ENCODE data around the gene ADAP1.

ADAP1 gene

DNA sequence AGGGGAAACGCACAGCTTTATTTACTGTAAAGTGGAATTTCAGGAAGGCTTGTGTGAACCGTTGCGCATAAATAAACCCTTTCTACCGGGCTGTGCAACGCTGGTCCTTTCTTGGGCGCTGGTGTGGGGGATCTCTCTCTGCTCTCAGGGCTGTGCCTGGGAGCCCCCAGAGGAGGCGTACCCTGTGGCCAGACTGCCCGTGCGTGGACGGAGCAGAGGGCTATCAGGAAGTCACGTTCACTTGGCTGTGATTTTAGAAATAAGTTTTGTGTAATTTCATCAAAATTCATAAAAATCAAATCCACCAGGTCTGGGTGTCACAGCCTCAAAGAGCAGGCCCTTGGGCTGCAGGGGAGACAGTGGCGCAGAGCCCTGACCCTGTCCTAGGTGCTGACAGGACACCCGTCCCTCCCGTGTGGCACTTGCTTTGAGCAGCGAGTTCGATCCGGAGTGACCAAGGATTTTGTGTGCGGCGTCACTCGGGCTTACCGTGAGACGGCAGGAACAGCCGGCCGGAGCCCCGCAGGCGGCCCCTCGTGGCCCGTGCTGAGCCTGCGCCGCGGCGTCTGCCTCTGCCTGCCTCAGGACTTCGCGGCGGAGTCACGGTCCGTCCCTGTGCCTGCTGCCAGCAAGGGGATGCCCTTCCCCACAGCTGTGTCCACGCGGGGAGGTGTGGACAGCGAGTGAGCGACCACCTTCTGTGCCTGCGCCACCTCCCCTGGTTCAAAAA, 58.0 kb downstream of the ADAP1 start:
- no peak for DNase-seq

DNA sequence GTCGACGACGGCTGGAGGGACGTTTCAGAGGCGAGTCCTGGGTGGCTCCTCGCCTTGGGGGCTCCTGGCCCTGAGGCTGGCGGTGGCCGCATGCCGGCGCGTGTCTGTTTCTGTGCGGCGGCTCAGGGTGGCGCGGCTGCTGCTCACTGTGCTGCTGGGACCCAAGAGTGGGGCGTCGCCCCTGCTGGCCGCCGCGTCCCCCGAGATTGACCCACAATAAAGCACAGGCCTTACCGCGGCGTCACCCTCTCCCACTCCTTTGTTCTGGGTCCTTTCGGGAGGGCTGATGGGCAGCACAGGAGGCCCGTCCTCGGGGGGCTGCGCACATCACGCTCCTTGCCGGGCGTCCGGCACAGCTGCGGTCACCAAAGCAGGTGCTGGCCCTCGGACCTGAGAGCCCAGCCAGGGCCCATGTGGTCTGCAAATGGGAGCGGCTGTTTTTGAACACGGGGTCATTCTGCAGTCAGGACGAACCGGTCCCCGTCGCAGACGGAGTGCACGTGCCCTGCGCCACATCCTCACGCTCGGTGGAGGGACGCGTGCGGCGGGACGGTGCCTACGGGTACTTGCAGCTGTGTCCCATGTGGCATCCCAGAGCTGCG, 58.9 kb downstream of the ADAP1 start:
- no peak for DNase-seq

DNA sequence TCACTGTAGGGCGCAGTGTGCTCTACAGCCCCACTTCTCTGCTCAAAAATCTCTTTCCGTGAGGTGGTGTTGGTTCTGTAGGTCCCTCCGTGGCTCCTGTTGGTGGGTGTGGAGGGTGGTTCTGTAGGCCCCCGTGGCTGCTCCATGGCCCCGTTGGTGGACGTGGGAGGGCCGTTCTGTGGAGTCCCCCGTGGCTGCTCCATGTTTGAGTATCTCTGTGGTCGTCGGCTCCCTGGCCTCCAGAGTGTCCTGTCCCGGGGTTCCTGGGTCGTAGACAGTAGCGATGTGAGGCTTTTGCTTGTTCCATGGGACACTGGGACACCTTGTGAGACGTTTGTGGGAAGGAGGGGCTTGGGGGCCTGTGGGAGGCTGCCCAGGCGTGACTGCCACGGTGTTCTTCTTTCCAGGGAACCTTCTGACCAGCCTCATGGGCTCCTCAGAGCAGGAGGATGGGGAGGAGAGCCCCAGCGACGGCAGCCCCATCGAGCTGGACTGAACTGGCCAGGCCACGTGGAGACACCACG, 59.5 kb downstream of the ADAP1 start:
- DNase-seq, result no peak

DNA sequence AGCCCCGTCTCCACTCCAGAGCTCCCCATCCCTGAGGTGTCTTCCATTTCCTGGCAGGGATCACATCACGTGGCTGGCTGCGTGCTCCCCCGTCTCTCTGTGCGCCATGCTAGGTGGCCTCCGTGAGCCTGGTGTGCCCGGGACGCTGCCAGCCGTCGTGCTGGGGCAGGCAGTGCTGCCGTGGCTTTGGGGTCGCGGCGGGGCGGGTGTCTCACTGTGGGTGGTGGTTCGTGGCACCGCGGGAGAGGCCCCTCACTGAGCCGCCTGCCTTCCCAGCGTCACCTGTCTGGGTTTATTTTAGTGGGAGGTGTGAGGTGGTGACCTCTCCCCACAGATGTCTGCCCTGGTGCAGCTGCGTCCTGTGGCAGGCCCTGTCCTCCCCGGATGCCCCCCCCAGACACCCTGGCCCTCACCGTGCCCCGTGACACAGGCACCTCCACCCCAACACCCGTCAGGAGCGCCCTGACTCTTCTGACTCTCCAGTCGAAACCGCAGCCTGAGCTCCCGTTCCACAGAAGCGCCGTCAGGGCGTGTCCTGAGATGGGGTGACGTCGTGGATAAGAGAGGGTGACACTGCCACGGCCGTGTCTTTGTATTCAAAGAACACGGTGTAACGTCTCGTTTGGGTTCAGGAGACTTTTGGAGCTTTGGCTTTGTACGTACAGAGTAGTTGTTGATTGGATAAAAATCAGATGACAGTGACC, 60.2 kb downstream of the ADAP1 start:
- DNase-seq, result no peak

DNA sequence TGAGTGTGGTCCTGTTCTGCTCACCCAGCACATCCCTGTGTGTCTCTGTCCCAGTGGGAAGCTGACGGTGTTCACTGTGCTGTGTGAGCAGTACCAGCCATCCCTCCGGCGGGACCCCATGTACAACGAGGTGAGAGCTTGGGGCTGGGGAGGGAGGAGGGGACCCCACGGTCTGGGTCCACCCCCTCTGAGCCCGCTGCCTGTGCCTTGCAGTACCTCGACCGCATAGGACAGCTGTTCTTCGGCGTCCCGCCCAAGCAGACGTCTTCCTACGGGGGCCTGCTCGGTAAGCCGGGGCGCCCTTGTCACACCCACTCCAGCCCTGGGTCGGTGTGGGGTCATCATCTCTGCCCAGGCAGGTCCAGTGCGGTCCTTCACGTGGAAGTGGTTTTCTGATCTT, 60.8 kb downstream of the ADAP1 start:
- DNase-seq, result no peak

DNA sequence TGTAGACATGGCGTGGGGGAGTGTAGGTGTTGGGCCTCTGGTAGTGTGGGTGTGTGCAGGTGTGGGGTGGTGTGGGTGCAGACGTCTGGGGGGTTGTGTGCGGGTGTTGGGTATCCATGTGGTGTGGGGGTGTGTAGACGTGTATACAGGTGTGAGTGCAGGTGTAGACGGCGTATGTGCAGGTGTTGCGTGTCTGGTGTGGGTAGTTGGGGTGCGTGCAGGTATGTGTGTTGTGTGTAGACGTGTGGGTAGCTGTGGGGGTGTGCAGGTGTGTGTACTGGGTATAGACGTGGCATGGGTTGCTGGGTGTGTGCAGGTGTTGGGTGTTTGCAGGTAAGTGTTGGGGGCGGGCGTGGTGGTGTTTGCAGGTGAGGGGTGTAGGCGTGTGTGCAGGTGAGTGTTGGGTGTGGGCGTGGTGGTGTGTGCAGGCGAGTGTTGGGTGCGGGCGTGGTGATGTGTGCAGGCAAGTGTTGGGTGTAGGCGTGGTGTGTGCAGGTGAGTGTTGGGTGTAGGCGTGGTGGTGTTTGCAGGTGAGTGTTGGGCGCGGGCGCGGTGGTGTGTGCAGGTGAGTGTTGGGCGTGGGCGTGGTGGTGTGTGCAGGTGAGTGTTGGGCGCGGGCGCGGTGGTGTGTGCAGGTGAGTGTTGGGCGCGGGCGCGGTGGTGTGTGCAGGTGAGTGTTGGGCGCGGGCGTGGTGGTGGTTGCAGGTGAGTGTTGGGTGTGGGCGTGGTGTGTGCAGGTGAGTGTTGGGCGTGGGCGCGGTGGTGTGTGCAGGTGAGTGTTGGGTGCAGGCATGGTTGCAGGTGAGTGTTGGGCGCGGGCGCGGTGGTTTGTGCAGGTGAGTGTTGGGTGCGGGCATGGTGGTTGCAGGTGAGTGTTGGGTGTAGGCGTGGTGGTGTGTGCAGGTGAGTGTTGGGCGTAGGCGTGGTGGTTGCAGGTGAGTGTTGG, 61.6 kb downstream of the ADAP1 start:
- no peak for DNase-seq

DNA sequence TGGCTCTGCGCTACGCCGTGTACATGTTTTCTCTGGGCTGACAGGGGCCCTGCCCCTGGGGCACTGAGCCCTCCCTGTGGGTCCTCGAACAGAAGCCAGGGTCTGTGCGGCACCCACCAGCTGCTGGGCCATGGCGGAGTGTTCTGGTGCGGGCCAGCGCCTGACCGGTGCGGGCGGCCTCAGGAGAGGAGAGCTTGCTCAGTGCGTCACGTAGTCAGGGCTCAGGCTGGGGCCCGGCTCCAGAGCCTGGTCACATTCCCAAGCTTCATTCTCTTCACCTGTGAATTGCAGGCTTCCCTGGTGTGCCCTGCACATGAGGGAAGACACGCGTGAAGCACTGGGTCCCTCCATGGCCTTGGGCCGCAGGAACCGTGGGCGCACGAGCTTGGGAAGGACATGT, 62.7 kb downstream of the ADAP1 start:
- no peak for DNase-seq

DNA sequence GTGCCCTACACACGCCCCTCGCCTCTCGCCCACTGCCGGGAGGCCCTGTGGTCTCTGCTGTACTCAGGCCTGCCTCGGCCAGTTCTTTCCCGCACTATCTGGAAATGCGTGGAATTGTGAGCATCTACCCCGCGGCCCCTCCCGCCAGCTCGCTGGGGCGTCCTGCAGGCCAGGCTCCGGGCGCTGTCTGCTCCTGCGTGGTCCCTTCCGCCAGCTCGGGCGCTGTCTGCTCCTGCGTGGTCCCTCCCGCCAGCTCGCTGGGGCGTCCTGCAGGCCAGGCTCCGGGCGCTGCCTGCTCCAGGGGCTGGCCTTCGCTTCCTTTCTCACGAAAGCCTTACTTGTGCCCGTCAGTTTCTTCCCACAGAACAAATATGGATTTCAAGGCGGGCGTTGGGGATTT, 63.2 kb downstream of the ADAP1 start:
- no peak for DNase-seq

DNA sequence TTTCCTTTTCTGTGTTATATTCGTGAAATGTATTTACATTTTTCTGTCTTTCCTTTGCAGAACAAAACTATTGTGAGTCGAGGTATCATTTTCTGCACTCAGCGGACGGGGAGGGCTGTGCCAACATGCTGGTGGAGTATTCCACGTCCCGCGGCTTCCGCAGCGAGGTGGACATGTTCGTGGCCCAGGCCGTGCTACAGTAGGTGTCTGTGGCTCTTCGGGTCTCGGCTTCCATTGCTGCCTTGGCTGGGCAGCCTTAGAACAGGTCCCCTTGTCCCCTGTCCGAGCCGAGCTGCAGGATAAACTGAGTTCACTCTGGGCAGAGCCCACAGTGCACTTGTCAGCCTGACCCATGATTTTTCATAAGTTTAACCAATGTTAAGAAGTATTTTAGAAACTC, 63.6 kb downstream of the ADAP1 start:
- no peak for DNase-seq

DNA sequence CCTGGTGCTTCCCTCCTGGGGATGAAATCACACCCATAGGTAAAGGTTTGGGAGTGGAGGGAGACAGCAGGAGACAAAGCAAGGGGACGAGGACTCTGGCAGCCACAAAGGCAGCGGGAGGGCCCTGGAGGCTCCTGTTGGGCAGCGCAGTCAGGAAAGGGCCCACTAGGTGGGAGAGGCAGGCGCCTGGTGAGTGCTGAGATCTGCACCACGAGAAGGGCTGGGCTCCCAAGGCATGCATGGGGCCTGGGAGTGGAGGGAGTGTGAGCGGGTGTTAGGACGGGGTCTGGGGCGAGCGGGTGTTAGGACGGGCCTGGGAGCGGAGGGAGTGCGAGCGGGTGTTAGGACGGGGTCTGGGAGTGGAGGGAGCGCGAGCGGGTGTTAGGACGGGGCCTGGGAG, 65.1 kb downstream of the ADAP1 start:
- no peak for DNase-seq

DNA sequence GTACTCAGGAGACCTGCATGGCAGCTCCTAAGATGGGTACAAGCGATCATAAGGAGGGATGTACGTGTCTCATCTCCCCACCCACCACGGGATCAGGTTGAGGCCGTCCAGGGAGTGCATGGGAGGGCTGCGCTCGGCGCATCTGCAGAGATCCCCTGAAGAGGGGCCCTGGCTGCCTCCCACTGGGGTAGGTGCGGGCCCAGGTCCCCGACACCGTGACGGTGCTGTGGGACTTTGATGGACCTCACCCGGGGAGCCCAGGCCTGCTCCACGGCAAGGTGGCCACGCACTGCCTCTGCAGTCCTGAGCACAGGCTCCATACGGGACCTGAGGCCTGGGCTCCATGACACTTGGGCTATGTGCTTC, 65.5 kb downstream of the ADAP1 start:
- DNase-seq, result no peak

DNA sequence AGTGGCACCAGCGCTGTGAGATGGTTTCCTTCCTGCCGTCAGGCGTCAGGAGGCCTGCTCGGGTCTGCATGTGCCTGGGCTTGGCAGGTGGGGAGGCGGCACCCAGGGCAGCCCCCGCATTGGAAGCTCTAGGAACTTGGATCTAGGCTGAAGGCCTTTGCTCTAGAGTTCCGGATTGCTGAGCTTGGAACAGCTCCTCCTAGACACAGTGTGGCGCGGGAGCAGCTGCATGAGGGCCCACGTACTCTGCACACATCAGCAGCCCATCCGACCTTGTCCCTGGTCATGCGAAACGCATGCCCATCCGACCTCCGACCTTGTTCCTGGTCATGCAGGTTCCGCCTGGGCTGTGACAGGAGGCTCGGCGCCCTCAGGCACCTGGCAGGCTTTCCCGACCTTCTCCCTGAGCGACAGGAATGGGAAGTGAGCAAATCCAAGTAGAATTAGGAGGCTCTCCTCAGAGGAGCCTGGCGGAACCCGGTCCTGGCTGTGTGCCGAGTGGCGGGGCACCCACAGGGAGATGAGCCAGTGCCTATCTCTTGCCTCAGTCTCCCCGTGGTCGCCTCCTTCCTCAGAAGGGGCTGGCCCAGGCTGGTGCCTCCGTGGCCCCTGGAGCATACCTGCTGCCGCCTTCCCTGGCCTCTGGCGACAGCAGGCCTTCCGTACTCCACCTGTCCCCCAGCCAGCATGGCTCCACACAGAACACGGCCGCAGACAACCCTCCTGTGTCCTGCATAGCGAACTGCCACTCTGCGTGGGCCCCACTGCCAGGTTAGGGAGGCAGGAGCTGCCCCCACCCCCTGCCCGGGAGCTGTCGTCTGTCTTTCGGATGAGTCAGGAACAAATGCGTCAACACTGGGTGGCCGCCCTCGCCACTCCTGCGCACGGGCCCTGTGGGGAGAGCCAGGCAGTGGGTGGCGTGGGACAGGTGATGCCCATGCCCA, 66.1 kb downstream of the ADAP1 start:
- DNase-seq, result peak in 2 of 51 donors; percentile 24 to 59

DNA sequence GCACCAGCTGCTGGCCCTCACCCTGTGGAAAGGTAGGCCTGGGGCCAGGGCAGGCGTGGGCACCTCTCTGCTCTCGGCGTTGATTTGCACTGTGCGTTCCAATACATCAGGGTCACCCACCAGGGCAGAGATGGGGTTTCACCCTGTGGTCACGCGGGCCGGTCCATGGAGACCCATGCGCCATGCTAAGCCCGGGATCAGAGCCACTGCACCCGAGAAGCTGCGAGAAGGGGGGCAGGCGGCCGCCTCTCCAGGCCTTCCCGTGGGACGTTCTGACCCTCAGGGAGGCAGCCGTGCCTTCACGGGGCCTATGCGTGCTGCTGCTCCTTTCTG, 67.0 kb downstream of the ADAP1 start:
- no peak for DNase-seq

DNA sequence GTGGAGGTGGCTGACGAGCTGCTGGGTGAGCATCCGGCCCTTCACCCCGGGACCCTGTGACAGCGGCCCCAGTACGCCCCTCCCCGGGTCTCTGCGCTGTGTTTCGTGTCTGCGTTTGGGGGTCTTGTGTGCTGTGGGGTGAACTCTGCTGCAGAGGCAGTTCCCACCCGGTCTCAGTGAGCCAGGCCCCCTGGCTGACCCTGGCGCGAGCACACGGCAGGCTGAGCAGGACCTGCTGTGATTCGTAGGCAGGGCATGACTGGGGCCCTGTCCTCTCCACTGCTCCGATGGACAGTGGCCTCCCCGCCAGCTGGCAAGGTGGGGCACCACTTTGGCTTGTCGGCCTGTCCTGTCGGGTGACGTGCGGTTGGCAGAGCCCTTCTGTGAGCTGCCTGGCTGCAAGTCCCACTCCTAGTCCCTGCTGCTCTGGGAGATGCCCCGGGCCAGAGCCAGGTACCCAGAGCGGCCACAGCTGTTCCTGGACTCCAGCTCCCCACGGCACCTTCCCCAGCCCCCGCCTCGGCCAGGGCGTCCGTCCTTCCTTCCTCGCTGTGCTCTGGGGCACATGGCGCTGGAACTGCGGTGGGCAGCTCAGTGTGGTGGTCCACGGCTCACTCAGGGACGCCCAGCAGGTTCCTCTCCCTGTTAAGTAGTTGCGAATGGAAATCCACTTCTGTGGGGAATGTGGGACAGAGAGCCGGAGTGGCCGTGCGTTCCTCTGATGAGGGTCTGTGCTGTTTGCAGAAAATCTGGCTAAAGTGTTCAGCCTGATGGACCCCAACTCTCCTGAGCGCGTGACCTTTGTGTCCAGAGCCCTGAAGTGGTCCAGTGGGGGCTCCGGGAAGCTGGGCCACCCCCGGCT, 67.6 kb downstream of the ADAP1 start:
- no peak for DNase-seq

DNA sequence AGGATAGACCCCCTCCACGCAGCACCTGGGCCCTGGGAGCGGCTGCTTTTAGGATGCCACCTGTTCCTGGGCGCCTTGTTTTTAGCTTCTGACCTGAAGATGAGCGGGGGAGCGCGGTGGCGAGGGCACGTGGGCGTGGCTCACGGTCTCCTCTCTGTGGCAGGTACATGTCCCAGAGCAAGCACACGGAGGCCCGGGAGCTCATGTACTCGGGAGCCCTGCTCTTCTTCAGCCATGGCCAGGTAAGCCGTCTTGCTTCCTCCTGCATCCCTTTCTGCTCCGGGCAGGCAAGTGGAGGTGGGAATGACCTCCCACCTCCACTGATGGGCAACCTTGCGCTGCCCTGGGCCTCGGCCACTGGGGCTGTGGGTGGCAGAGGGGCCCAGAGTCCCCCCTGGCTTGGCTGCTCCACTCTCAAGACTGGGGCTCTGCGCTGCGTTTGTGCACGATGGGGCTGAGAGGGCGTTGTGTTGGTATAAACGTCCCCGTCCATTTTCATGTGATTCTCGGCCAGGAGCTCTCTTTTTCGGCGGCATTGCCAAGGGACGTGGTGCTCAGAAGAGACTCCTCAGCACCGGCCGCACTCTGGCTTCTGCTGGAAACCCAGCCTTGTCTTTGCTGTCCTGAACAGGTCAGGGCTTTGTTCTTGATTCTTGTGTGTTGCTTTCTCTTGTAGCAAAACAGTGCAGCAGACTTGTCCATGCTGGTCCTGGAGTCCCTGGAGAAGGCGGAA, 68.4 kb downstream of the ADAP1 start:
- DNase-seq, result no peak

DNA sequence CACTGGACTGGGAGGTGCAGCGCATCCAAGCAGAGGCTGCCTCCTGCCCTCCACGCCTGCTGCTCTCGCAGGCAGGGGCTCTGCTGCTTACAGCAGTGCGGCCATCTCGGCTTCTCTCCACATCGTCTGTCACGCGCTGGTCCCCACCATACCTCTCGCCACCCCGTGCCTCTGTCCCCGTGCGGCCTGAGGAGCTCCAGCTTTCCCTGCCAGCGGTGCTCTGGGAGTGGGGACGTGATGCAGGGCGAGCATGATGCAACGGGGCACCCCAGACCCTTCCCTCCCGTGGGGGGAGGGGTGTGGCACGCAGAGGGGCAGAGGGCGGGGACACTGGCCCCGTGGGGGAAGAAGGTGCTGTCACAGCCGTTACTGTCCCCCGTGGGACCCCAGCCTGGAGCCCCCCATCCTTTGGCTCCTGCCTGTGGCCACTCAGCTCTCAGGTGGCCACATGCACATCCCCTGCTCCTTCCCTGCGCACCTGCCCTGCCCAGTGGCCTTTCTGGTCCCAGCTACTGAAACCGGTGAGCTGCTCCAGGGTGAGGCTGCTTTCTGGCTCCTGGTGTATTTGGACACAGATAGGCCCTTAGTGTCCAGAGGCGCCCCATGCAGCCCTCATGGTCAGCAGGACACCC, 69.1 kb downstream of the ADAP1 start:
- DNase-seq, result no peak

DNA sequence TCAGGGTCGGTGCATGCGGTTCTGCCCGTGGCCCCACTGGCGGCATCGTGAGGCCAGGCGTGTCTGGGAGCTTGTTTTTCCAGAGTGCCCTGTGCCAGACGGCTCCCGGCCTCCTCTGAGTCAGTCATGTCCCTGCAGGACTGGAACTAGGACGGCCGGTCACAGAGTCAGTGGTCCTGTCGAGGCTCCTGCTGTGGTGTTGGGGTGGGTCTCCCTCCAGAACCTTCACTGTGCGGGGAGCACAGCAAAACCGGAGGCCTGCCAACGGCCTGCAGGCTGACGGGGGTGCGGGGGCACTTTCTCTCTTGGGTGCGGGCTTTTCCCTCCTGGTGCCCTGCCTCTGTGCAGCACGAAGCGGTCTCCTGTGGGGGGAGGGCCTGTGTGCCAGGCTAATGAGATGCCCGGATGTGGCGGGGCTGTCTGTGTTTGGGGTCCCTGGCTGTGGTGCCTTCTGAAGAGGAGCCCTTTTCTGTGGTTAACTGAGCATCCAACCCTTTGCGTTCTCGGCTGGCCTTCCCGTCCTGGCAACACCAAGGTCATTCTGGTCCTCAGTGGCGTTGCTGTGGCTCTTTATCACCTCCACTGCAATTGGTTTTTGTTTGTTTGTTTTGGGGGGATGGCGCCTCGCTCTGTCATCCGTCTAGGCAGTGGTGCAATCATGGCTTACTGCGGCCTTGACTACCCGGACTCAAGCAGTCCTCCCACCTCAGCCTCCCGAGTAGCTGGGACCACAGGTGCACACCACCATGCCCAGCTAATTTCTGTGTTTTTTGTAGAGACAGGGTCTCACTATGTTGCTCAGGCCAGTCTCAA, 70.1 kb downstream of the ADAP1 start:
- no peak for DNase-seq

Measured in hypothalamus (tissue), 51 donors.